GM10266 (cell line): ENCODE data around the gene GYPC.

Experiments
- DNase-seq: peaks from one replicate; pipeline ENCODE4 v3.0.0; 2012; ENCODE audit errors: extremely low spot score
- TF ChIP-seq, protein P1 (sequence below): IDR thresholded peaks from 2 replicates; pipeline ENCODE4 v1.5.1; 2012; ENCODE audit warnings: mild to moderate bottlenecking, low read depth; ENCODE audit not compliant: control insufficient read depth, insufficient read depth; ENCODE audit errors: missing control alignments

Gene GYPC

DNA sequence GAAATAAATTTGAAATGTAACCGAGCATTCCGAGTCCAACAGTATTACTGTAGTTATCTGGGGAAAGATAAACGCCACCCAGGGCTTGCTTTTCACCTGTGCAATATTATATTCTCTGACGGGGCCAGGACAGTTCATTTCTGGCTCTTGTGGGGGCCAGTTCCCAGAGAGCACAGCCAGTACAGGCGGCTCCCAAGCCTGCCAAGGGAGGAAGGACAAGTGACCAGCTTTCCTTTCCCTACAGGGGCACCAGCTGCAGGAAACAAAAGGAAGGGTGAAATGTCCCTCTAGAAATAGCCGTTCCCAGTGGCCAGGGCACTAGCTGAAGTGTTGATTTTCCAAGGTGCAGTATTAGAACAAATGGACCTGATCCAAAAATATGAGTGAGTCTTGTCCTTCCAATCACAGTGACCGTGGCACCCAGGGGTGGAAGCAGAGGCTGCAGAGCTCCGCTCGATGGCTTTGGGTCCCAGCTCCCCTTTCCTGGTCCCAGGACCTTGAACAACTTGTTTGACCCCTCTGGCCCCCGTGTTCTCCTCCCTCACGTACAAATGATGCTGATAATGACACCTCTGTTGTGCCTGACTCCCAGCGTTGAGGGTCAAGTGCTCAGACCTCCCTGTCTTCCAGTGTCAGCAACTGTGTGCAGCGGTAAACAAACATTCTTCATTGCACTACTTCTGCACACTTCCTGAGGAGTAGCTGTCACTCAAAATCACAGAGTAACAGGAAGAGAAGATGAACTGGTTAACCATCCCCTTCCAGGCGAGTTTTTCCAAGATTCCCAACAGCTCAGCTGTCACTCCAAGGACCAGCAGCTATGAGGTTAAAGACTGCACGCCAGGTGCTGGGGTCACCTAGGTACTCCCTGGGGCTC lies 40.9 kb downstream of the GYPC start:
- TF ChIP-seq, protein P1, sequence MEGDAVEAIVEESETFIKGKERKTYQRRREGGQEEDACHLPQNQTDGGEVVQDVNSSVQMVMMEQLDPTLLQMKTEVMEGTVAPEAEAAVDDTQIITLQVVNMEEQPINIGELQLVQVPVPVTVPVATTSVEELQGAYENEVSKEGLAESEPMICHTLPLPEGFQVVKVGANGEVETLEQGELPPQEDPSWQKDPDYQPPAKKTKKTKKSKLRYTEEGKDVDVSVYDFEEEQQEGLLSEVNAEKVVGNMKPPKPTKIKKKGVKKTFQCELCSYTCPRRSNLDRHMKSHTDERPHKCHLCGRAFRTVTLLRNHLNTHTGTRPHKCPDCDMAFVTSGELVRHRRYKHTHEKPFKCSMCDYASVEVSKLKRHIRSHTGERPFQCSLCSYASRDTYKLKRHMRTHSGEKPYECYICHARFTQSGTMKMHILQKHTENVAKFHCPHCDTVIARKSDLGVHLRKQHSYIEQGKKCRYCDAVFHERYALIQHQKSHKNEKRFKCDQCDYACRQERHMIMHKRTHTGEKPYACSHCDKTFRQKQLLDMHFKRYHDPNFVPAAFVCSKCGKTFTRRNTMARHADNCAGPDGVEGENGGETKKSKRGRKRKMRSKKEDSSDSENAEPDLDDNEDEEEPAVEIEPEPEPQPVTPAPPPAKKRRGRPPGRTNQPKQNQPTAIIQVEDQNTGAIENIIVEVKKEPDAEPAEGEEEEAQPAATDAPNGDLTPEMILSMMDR, result no peak
- DNase-seq, result no peak

DNA sequence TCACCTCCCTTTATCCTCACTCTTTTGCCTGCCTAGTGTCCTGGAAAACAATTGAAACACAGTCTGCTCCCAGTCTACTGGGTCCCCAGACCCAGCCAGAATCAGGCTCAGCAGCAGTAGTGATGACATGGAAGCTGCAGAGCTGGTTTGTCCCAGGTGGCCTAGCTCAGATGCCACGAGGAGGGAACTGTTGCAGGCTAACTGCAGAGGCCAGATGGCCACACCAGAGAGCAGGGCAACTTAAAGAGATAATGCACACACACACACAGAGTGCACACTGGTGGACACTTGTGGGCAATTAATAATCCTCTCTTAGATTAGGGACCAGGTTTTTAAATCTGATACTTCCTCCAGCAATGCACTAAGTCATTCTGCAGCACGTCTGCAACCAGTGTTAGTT lies 42.4 kb downstream of the GYPC start:
- DNase-seq, result no peak
- TF ChIP-seq, protein P1, result no peak

DNA sequence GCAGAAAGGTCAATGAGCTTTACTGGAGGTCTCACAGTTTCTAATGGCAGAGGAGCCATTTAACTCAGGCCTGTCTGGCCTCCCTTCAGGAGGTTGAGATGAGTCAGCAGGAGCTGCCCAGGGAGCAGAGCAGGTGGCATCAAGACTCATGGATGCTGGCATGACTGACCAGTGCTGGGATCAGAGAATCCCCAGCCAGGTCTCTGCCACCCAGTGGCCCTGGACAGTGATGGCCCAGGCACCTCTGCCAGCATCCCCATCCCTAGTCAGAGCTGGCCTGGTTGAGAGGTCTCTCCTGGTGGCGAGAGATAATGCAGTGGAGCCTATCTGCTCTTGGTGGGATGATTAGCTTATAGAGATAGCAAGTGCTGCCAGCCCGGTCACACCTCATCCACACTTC lies 43.1 kb downstream of the GYPC start:
- DNase-seq, result no peak
- TF ChIP-seq, protein P1, result no peak

DNA sequence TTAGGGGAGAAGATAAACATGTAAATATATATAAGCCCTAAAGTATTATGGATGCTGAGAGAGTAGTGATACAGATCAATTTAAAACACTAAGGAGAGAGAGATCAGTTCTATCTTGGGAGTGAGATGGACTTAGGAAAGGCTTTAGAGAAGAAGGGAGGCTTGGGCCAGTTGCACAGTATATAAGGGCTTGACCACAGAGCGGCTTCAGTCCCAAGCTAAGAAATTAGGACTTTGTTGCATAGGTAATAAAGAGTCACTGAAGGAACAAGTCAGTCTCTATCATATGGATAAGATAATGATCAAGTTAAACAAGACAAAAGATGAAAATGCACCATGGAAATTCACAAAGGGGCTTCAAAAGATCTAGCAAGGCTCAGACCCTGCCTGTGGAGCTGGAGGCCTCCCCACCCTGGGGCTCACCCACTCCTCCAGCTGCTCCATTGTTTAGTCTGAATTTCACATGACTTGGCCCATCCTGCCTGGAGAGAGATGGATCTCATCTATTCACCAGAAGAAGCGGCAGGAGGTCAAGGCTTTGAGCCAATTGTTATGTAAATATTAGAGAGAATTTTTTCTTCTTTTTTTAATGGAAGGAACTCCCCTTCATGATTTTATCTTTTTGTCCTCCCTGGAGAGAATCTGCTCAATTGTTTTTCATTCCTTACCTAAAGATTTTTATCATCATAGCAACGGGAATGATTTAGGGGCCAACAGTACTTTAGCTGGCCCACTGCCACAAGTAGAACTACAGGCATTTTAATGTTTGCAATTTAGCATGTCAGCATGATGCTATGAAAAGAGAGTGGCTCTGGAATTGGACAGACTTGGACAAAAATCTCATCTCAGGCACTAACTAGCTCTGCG lies 44.0 kb downstream of the GYPC start:
- DNase-seq, result no peak
- TF ChIP-seq, protein P1, result no peak

DNA sequence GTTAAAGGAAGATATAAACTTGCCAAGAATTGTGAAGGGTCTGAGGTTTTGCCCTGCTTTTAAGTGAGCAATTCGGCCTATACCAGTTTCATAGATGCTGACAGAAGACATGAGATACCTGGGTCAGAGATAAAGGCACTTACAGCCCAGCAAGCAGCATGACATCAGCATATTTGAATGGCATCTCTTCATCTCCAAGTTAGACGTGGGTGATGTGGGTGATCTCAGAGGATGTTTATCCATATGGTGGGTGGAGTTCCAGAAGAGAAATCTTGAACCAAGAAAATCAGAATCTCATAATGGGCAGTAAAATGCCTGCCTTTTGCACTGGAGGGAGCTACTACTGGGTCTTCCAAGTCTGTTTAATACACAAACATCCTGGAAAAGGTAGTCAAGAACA lies 44.7 kb downstream of the GYPC start:
- DNase-seq, result no peak
- TF ChIP-seq, protein P1, result no peak

DNA sequence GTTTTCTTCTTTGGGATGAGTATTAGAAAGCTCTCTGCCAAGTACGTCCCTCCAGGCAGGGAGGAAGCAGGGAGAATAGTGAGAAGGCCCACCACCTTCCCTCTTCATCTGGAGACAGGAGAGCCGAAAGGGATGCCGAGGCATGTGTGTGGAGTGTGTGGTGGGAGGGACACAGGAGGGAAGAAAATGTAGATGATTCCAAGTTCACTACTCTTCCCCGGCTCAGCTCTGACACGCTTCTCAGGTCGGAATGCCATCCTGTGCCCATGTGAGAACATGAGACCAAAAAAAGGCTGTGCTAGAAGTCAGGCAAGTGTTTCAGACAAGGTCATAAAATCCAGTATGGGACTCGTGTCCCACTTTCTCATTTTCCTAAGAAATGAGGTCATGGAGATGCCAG lies 47.4 kb downstream of the GYPC start:
- TF ChIP-seq, protein P1, result no peak
- DNase-seq, result no peak
